Activated T-cell treated with anti-CD3 and anti-CD28 coated beads for 48 hours (primary cell): Measurements from ENCODE around the gene NT5C1B.

Experiments
- DNase-seq: peaks from one replicate; pipeline ENCODE4 v3.0.0-alpha.2; 2020; ENCODE audit warnings: low read depth

The NT5C1B gene

DNA sequence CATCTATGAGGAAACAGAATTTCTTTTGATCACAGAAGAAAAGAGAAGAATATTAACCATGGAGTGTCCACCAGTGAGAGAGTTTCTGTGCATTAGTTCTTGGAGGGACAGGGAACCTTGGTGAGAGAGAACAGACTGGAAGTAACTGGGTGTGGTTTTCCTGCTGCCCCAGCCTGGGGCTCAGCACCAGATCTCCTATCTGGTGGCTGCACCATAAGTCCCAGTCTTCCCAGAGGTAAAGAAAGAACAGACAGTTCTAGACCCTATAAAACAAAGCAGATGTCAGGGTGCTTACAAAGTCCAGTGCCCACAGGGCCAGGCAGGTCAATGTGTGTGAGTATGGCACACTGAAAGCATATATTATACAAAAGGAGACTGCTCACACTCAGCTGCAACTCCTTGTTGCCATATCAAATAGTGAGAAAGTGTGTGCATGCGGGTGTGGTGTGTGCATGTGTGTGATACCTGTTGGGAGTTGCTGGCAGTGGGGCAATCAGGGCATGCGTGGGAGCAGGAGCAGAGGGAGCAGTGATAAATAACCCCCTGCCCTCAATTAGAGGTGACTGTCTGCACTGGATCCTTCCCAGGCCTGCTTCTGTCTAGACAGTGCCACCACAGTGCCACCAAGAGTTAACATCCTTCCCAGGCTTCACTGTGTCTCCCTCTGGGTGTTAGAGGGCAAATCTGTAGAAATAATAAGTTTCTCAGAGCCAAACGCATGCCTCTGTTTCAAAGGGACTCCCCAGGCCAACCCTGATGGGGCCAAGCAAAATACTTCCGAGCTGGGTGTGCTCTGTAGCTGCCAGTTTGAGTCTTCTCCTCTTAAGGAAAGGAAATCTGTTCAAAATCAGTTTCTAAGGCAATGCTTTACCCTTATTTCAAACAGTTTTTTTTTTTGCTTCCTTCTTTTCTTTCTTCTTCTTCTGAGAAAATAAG lies 74.6 kb downstream of the NT5C1B start:
- no peak for DNase-seq
